ENCODE measurements around the gene LRRN2. TPM values are rescaled to one million over a fixed set of nuclear protein-coding genes. Genes with fewer than 3 reads are reported as not detected.

LRRN2 gene
- total and polyA plus RNA-seq, 9 of the 15 experiments (the other 6 are each of a cell fraction or from before 2014, with no cell fraction given) = 0.05 TPM; not detected in 8

GRCh38 chr1:204672482-204673121 lies 12.9 kb downstream of the LRRN2 start (continued):
- TF ChIP-seq CBX3 (IDR thresholded peaks at IDR 0.05; ENCODE audit: borderline replicate concordance in 1 of 2, low read length in 2 of 2) (peak in 1 of 2 experiments; percentile 84; a peak in 1 of 3 replicates), CBFB (CRISPR knock-in tag; IDR thresholded peaks at IDR 0.05) (0 out of 2 replicates have a peak, but pooled peaks have one; percentile 46), HNRNPK (IDR thresholded peaks at IDR 0.05; ENCODE audit: low read depth, low read length, poor library complexity, severe bottlenecking) (no peak), E2F3 (CRISPR knock-in tag; IDR thresholded peaks at IDR 0.05) (peak; percentile 71; the same call in 1 of the 2 replicates), SIRT6 (IDR thresholded peaks at IDR 0.05; ENCODE audit: low read depth, low read length) (no peak), HNRNPLL (IDR thresholded peaks at IDR 0.05; ENCODE audit: low read depth, low read length, poor library complexity, severe bottlenecking) (no peak), ZNF436 (CRISPR knock-in tag; IDR thresholded peaks at IDR 0.05) (no peak), USF1 (CRISPR knock-in tag; IDR thresholded peaks at IDR 0.05) (no peak), MTF1 (CRISPR knock-in tag; IDR thresholded peaks at IDR 0.05; ENCODE audit: borderline replicate concordance) (no peak; the same call in 1 of the 2 replicates), ZNF444 (CRISPR knock-in tag; IDR thresholded peaks at IDR 0.05) (0 out of 2 replicates have a peak, but pooled peaks have one; percentile 48), MNT (conservative IDR thresholded peaks at IDR 0.05) (peak in 1 of 2 experiments; percentile 53; a peak in 1 of 4 replicates), ELF4 (CRISPR knock-in tag; IDR thresholded peaks at IDR 0.05) (peak; percentile 86; the same call in 1 of the 2 replicates), ZBTB9 (CRISPR knock-in tag; IDR thresholded peaks at IDR 0.05) (peak; percentile 94), MEIS2 (IDR thresholded peaks at IDR 0.05; ENCODE audit: partially characterized antibody) (peak; percentile 90), SP1 (CRISPR knock-in tag; IDR thresholded peaks at IDR 0.05) (peak; percentile 79), VEZF1 (CRISPR knock-in tag; IDR thresholded peaks at IDR 0.05) (peak; percentile 66), SRF (CRISPR knock-in tag; IDR thresholded peaks at IDR 0.05) (peak in 1 of 2 experiments; percentile 59; a peak in 2 of 4 replicates)
- TF ChIP-seq, protein P1, sequence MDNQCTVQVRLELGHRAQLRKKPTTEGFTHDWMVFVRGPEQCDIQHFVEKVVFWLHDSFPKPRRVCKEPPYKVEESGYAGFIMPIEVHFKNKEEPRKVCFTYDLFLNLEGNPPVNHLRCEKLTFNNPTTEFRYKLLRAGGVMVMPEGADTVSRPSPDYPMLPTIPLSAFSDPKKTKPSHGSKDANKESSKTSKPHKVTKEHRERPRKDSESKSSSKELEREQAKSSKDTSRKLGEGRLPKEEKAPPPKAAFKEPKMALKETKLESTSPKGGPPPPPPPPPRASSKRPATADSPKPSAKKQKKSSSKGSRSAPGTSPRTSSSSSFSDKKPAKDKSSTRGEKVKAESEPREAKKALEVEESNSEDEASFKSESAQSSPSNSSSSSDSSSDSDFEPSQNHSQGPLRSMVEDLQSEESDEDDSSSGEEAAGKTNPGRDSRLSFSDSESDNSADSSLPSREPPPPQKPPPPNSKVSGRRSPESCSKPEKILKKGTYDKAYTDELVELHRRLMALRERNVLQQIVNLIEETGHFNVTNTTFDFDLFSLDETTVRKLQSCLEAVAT (IDR thresholded peaks at IDR 0.05) = peak; percentile 22 to 50; a peak in 2 of 4 replicates

Measured in K562 (cell line).